Ovary (tissue), 3 donors: ENCODE measurements around the gene NIM1K.

Experiments
- EP300 ChIP-seq: sonication (generic); formaldehyde crosslinking; IDR thresholded peaks from one replicate; pipeline ENCODE4 v1.6.1; 2017; ENCODE audit warnings: antibody characterized with exemption
- POLR2A ChIP-seq: fragments of 450-650 bp; IDR thresholded peaks from one replicate; pipeline ENCODE4 v1.6.1; 2017; ENCODE audit warnings: antibody characterized with exemption, mild to moderate bottlenecking, moderate library complexity
- TF ChIP-seq, protein P1 (sequence below), 3 donors: fragments of 450-650 bp in 2 of 3; fragments of 200-600 bp in 1 of 3; IDR thresholded peaks; one replicate each; pipeline versions ENCODE4 v1.5.1 to v1.8.0; 2016 to 2022; ENCODE audit warnings: antibody characterized with exemption in 3 of 3, mild to moderate bottlenecking in 1 of 3
- donor health status: DM: no; HTN: no; CAD: no.

DNA sequence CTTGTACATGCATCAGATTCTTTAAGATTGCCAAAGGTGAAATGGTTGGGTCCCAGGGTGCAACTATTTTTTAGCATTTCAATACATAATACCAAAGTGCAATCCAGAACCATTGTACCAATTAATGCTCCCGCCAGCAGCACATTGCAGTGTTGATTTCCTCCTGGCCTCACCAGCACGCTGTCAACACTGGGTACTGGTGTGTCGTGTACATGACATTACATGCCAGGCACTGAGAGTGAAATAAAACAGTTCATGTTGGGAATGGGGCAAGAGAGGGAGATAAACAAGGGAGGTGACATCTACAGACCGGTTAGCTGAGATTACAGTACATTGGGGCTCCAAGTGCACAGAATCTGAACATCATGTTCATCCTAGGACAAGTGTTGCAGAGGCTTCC, 83.4 kb downstream of the NIM1K start:
- TF ChIP-seq, protein P1, sequence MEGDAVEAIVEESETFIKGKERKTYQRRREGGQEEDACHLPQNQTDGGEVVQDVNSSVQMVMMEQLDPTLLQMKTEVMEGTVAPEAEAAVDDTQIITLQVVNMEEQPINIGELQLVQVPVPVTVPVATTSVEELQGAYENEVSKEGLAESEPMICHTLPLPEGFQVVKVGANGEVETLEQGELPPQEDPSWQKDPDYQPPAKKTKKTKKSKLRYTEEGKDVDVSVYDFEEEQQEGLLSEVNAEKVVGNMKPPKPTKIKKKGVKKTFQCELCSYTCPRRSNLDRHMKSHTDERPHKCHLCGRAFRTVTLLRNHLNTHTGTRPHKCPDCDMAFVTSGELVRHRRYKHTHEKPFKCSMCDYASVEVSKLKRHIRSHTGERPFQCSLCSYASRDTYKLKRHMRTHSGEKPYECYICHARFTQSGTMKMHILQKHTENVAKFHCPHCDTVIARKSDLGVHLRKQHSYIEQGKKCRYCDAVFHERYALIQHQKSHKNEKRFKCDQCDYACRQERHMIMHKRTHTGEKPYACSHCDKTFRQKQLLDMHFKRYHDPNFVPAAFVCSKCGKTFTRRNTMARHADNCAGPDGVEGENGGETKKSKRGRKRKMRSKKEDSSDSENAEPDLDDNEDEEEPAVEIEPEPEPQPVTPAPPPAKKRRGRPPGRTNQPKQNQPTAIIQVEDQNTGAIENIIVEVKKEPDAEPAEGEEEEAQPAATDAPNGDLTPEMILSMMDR (IDR thresholded peaks at IDR 0.05): no peak
- no peak for TF ChIP-seq POLR2A
- no peak for TF ChIP-seq EP300
